GM10248 (cell line): ENCODE measurements around the gene ADAMTS1.

Experiments used
- CTCF ChIA-PET: fragments of 300-600 bp; sonication (Branson Sonifier 250); formaldehyde crosslinking; extraction: SDS; loops from one replicate; lab custom pipeline; 2021; ENCODE audit warnings: antibody characterized with exemption; lab: Yijun Ruan, JAX
- POLR2A ChIA-PET: fragments of 350-650 bp; sonication (Branson Sonifier 250); formaldehyde crosslinking; extraction: SDS; loops from one replicate; lab custom pipeline; 2020; ENCODE audit warnings: antibody characterized with exemption; lab: Yijun Ruan, JAX
- DNase-seq: peaks from one replicate; pipeline ENCODE4 v3.0.0; 2012; ENCODE audit errors: extremely low spot score
- TF ChIP-seq, protein P1 (sequence below): IDR thresholded peaks from 2 replicates; pipeline ENCODE4 v1.5.1; 2012; ENCODE audit warnings: mild to moderate bottlenecking, low read depth; ENCODE audit errors: extremely low read depth, missing control alignments, control extremely low read depth

Gene ADAMTS1

DNA sequence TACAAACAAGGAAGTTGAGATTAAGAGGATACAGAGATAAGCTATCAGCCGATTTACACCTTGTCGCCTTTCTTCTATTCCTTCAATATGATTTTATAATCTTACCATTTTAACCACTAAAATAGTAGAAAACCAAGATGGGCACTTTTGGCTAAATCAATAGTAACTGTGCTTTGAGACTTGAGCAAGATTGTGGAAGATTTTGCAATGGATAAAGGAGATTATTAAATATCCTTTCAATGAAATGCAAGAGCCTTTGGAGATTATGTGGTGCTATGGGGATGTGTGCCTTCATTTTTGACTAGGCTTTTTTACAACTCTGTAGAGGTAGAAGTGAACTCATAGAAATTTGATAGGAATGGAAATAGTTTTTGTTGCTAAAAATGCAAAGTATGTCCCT, 33.7 kb downstream of the ADAMTS1 start:
- no peak for DNase-seq
- ChIA-PET CTCF (interaction anchor here (1.1 to 1.2 kb wide), 2 partner anchors 15 to 1934 kb away, joined by 3 read pairs; no protein-coding TSS in a partner anchor), POLR2A (no interaction called here)
- TF ChIP-seq, protein P1, sequence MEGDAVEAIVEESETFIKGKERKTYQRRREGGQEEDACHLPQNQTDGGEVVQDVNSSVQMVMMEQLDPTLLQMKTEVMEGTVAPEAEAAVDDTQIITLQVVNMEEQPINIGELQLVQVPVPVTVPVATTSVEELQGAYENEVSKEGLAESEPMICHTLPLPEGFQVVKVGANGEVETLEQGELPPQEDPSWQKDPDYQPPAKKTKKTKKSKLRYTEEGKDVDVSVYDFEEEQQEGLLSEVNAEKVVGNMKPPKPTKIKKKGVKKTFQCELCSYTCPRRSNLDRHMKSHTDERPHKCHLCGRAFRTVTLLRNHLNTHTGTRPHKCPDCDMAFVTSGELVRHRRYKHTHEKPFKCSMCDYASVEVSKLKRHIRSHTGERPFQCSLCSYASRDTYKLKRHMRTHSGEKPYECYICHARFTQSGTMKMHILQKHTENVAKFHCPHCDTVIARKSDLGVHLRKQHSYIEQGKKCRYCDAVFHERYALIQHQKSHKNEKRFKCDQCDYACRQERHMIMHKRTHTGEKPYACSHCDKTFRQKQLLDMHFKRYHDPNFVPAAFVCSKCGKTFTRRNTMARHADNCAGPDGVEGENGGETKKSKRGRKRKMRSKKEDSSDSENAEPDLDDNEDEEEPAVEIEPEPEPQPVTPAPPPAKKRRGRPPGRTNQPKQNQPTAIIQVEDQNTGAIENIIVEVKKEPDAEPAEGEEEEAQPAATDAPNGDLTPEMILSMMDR: no peak

DNA sequence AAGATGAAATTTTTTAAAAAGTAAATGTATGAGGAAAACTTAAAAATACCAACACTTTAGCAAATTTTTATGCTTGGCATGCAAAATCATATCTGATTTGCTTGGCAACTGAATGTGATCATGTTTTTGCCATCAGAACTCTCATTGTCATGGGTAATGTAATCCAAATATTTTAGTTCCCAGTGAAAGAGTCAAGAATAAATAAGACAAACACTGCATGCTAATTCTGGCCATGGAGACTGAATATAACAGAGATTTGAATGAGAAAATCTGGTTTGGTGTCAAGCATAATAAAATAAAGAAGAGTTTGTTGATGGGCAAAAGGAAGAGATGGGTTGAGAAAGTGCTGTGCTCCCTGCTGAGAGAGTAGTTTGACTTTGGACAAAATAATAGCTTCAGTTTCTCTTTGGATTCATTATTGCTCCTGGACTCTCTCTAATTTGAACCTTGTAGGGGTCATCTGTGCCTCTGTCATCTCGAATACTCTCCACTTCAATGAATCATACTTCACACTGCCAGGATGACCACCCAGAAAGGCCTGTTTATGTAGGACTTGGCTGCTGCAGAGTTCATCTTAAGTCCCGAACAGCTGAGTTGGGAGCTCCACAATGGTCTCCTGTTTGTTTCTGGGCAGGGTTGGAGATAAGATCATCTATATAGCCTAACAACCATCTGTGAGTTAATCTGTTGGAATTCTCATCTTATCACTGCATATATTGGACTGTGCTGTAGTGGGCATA, 34.4 kb downstream of the ADAMTS1 start:
- TF ChIP-seq, protein P1: no peak
- POLR2A ChIA-PET: no interaction called here
- DNase-seq: no peak
- CTCF ChIA-PET: interaction anchor here (1.1 to 1.2 kb wide), 2 partner anchors 15 to 1935 kb away, joined by 3 read pairs; no protein-coding TSS in a partner anchor

DNA sequence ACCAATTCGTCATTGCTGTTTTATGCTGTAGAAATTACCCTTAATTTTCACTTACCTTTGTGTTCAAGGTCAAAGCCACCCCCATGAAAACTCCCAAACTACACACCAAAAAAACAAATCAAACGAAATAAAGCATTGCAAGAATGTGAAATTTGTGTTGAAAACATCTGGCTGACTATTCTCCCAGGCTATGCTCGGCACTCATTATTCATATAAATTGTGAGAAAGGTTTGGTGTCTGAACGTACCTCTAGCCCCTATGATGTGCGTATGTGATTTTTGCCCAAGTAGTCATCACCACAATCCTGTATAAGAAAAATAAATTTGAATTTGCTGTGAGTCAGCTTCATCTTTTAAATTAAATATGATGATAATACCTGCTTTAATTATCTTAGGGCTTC, 34.9 kb downstream of the ADAMTS1 start:
- no peak for DNase-seq
- CTCF ChIA-PET: no interaction called here
- POLR2A ChIA-PET: no interaction called here
- TF ChIP-seq, protein P1: no peak

DNA sequence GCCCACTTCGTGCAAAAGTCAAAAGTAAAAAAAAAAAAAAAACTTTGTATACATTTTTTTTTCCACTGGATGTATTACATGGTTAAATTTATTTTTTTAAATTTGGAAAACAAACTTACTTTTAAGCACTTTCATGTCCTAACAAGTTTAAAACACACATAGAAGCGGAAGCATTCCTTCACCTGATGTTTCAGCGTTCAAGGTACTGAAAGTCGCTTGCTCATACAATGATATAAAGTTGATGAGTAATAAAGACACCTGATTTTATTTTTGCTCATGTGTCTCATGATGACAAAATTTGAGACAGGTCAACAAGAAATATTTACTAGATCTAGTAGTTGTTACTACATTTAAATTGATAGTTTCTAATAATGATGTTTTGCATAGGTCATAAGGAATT, 35.5 kb downstream of the ADAMTS1 start:
- CTCF ChIA-PET: no interaction called here
- no peak for DNase-seq
- TF ChIP-seq, protein P1: no peak
- POLR2A ChIA-PET: no interaction called here

DNA sequence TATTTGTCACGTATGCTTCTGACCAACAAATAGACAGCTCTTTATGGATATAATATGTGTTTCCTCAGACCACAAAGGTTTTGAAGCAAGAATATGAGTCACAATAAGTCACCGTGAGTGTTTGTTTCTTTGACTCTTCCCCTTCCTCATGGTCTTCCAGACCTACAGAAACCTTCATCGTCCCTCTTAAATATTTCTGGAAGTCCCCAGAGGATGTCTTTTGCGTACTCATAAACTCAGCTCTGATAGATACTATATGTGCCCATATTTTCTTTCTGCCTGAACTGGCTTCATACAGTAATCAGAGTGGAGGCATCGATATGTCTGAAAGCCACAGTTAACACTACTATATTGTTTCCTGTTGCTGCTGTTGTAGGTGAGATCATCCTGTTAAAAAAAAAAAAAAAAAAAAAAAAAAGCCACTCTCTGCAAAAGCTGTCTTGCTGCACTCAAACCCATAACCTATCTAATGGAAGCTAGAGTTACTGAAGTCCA, 38.4 kb downstream of the ADAMTS1 start:
- CTCF ChIA-PET: interaction anchor here (1.4 to 2.8 kb wide), 2 partner anchors 9 to 53 kb away, joined by 3 to 10 read pairs; no protein-coding TSS in a partner anchor
- TF ChIP-seq, protein P1: no peak
- no peak for DNase-seq
- POLR2A ChIA-PET: no interaction called here

DNA sequence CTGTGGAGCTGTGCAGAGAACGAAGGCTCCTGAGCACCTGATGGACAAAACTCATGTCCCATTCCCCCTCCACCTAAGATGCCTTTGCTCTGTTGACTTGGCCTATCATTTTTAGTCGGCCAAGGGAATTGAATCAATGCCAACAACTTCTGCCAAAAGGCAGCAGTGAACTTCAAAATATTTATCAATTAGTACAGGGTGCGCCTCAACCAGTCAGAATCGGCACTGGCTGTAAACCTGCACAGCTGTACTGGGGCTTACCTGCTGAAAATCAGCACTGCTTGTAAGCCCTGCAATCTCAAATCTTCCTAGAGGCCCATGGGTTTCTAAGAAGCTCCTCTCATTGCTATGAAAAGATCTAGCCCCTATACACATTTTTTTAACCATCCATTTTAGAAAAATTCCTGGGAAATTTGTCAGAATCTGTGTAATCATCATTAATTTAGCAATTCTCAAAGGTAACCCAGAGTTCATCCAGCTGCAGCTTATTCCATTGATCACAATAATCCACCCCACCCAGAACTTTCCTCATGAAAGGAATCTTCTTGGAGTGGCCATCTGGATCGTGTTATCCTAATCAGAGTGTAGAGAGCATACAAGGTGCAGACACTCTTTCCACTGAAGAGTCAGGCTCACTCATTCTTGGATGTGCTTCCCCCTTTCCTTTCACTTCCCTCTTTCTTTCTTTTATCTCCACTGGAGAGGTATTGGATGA, 40.2 kb downstream of the ADAMTS1 start:
- CTCF ChIA-PET: interaction anchor here (2.8 kb wide), 1 partner anchor 11 kb away, joined by 10 read pairs; no protein-coding TSS in a partner anchor
- no peak for DNase-seq

More for the DNA sequence above, 40.2 kb downstream of the ADAMTS1 start:
- POLR2A ChIA-PET: no interaction called here
- TF ChIP-seq, protein P1: no peak
